Activated CD4-positive, alpha-beta T cell treated with anti-CD3 and anti-CD28 coated beads, Interleukin-2, amount 50 U/mL, for 1 hour (primary cell): ENCODE measurements around the gene GSG1.
"Not testable (repeated sequence)": the region's sequence is repeated elsewhere in the genome, so short reads cannot be mapped to it uniquely, and the experiment has no call there.

Experiments used
- DNase-seq: peaks from one replicate; pipeline ENCODE4 v3.0.0-alpha.2; 2020

GSG1 gene

DNA sequence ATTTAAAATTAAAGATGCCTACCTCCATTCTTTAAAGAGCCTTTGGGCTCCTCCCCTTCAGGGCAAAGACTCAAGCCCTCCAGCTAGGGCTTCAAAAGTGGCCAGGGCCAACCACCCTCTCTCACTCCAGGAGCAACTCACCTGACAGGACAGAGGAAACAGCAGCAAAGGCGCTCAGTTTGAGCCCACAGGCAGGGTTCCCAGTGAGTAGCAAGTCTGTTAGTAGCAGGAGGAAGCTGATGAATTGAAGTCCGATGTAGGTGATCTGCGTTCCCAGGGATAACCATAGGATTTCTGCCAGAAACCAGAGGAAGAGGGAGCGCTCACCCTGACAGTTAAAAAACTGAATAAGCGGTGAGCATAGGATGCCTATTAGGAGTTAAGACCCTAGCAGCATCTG lies 15.7 kb downstream of the GSG1 start:
- DNase-seq, result no peak

DNA sequence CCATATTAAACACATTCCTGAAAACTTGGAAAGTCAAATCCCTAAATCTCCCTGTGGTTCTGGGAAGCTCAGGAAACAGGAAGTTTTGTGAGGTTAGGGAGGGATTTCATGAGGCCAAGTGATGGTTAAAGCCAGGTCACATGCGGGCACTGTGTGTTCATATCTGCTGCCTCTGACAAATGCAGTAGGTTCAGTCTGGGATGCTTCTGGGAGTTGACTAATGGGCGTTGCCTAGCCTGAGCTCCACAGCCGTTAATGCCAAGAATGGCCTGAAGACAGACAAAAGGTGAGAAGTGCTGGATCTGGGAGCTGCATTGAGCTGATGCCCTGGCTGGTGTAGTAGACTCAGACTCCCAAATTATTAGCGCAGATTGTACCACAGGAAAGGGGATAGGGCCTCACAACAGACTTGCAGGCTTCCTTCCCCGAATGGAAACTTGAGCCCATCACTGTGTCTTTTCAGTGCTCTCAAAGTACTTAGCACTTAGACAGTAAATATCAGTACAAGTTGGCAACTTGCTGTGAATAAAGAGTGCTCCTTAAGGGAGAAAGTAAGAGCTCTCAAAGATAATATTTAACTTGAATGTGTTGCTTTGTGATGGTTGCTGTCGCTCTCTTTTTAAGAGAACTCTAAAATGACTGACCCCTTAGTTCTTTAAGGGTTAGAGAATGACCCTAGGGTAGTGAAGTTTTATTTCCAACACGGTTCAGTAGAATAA lies 17.3 kb downstream of the GSG1 start:
- DNase-seq, result no peak

DNA sequence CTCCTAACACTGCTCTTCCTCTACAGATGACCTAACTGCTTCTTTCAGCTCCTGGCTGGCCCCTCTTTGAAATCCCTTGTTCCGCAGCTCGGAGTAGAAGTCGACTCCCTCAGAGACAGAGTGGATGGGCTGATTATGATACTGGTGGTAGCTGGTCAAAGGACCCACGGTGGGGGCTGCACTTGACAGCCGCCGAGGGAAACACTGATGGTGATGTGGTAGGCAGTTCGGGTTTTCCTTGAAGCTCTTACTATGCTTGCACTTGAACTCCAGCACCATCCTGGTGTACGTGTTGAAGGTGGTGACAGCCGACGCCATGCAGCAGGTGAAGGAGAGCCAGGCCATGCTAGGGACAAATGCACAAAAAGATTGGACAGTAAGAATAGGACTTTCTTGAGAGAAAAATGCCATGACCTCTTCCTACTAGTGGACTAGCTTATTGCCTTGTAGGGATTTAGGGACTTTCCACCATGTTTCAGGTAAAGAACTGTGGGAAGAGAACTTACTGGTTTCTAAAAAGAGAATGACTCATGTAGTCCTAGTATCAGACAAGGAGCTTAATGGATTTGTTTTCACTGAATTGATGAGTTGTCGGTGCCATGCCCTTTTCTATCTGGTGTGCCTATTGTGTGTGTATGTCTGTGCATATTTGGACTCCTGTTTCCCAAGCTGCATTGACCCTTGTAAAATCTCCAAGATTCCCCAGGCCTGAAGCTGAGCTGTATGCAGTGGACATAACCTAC lies 18.4 kb downstream of the GSG1 start:
- DNase-seq, result no peak

DNA sequence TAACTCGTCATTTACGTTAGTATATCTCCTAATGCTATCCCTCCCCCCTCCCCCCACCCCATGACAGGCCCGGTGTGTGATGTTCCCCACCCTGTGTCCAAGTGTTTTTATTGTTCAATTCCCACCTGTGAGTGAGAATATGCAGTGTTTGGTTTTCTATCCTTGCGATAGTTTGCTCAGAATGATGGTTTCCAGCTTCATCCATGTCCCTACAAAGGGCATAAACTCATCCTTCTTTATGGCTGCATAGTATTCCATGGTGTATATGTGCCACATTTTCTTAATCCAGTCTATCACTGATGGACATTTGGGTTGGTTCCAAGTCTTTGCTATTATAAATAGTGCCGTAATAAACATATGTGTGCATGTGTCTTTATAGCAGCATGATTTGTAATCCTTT lies 19.8 kb downstream of the GSG1 start:
- not testable (repeated sequence) for DNase-seq

DNA sequence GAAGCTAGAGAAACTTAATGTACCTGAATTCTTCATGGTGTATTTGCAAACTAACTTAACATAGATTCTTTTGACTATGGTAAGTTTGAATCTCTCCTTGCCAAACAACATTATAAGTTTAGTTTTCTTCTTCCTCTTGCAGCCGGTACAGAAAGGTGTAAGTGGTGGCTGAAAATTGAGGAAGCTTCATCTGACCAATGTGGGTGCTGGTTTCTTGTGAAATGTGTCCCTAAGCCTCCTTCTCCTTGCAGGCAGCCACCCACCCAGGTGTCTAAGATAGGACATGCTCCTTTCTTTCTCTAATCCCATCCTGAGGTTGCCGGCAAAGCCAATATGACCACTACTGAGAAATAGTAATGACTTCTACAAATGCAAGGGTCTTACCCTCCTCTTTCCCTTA lies 20.6 kb downstream of the GSG1 start:
- no peak for DNase-seq

DNA sequence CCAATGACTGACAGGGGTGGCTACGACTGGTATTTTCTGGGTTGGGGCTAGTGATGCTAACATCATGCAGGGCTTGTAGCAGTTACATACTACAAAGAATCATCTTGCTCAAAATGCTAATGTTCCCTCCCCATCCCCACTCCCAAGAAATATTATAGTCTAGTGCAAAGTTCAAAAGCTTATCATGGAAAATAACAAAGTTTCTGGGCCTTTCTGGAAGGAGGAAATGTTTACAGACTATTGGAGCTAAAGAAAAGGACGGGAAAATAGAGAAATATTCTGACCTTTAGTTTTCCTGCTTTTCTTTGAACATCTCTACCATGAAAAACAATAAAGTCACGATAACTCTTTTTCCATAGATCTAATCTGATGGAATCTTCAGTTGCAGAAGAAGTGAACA lies 23.2 kb downstream of the GSG1 start:
- no peak for DNase-seq

DNA sequence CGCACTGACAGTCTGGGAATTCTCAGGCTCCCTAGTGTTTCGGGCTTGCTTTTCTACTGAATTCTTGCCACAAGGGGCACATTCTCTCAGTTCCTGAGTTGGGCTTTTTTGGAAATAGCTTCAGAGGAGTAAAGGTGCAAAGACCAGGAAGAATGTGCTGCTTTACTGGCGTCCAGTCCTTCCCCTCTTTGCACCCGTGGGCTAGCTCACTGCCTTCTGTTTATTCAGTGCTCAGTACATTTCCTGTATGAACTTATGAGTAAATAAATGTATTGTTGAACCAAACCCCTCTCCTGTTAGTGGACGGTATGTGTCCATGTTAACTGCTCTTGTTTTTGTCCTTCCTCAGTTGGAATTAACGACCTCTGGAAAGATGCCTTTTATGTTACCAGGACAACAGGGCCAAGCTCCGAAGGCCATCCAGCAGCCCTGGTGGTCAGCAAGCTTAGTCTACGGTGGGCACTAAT lies 24.0 kb downstream of the GSG1 start:
- DNase-seq, result no peak

DNA sequence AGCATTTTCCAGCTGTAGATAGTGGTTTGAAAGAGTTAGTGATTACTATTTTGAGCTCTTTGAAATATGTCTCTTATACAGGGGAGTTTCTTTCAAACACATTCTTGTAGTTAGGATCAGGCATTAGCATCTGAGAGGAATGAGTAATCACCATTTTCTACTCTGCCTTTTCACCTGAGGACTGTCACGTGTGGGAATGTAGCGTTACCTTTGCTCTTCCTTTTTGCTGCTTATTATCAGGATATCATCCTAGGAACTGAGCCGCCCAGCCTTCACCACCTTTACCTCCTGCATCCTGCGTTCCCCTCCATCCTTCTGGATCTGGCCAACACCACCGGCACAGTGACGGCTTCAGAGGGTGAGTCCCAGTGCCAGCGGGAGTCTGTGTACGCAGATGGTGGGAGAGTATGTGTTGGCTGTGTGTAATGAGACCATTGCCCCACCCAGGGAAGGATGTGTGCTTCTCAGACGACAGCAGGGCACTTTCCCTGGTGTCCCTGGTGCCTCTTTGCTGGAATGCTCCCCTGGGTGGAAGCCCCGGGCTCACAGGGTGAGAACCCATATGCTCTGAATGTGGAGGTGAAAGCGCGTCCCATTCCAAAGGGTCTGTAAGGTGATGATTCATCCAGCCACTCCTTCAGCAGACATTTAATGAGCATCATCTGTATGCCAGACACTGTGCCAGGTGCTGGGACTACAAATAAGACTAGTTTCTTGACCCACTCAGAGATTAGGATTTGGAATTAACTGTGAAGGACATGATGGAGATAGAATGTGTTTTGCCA lies 27.5 kb downstream of the GSG1 start:
- no peak for DNase-seq

DNA sequence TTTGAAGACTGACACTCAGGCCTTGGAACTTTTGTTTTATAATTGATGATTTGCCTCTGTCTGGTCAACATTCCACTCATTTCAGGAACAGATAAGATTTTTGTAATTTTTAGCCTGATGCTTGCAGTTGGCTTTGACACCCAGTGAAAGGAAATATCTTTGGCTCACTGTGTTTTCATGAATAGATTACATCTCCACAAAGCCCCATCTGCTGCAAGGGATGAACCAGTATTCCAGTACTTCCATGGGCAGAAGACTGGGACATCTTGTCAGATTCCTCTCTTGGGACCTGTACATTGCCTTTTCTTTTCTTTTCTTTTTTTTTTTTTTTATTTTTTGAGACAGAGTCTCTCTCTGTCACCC lies 28.4 kb downstream of the GSG1 start:
- DNase-seq, result no peak

DNA sequence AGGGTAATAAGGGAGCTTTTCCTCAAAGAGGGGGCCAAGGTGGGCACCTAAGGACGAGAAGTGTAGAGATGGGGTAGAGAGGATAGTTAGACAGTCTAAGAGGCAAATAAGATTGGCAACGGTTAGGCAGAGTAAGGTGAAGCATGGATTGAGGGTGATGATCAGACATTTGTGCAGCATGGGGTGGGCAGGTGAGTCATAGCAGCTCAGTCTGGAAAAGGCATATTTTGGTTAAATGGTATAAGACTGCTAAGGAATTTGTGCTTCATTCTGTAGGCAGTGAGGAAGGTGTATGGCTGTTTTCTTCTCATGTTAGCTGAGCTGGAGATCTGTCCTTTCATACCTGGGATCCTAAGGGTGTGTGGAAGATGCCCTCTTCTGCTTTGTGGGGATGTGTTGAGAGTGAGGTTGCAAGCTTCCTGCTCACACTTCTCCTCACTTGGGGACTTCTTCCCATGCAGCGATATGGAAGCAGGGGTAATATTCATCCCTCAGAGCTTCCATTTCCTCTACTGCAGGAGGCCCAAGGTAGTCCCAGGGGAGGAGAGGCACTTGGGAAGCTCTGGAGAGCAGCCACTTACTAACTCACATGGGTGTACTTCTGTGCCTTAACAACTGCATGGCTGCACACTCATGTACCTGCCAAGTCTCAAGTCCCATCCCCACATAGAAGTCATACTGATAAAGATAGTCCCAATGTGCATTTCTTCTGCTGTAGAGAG lies 28.9 kb downstream of the GSG1 start:
- no peak for DNase-seq

DNA sequence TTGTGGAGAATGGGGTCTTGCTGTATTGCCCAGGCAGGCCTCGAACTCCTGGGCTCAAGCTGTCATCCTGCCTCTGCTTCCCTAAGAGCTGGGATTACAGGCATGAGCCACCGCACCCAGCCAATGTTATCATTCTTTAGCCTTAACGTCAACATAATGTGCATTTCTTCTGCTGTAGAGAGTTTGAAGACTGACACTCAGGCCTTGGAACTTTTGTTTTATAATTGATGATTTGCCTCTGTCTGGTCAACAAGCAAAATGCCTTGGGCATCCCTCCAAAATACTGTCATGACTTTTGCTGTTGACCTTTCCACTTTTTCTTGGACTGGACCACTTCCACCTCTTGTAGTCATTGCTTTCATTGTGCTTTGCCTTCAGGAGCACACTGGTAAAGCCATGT lies 30.3 kb downstream of the GSG1 start:
- DNase-seq, result no peak

DNA sequence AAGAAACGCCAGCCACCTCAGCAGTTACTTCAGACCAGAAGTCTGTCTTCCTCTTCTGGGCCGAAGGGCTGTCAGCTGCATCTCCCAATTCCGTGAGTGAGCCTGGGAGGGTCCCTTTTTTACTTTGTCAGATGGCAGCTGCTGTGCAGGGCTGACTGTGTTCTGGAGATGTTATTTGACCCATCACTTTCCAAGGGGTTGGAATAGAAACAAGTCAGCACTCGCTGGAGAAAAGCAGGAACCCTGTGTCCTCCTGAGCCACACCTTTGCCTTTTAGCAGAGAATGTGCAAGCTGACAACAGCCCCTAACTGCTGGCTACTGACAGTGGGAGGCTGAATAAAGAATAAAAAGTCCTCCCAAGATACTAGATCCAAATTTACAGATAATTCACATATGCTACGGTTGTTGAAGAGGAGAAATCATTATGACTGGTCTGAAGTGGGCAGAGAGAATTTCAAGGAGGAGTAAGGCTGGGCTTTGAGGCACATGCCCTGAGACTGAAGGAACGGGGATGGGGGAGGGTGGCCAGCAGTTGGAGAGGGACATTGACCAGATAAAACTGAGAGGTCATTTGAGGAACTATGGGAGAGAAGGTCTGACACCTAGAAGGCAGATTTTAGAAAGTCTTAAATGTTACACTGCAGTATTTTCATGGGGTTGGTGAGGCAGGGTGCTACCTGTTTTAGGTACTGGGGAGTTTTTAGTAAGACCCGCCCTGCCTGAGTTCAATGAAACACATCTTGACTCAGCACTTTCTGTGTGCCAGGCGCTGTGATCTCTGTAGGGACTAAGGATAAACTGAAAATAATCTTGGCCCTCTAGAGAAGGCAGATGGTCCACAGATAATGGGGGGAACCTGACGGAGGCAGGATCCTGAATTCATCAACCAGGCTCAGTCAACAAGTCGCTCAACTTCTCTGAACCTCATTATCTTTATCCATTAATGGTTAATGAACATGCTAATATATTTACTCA lies 31.9 kb downstream of the GSG1 start:
- no peak for DNase-seq

DNA sequence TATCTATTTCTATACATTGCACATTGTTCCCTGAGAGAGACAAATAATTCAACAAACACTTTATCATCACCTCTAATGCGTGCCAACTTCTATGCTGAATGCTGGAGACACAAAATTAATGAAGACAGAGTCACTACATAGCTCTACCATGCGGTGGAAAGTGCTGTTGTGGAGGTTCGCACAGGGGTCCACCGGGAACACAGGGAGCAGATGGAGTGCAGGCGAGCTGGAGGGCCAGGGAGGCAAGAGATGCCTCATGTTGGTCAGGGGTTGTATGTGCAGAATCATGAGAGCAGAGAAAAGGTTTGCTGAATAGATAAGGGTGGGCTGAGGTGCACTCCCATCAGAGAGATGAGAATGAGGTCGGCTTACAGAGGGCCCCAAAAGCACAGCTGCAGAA lies 34.1 kb downstream of the GSG1 start:
- DNase-seq, result no peak

DNA sequence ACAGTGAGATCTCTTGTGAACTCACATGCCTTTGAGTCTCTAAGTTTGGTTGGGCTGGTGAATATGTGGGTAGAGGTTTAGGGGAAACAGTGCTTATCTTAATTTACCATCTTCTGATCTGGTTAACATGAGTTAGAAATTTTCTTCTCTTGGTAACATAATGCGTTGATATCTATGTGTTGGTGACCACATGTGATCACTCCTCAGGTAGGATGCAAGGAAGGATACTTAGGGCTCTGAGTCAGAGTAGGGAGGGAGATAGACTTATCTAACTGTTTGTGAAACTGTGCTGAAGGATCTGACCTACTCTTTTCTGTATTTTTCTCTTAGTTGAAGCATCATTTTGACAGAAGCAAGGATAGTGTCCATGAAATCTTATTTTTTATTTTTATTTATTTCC lies 36.1 kb downstream of the GSG1 start:
- no peak for DNase-seq

DNA sequence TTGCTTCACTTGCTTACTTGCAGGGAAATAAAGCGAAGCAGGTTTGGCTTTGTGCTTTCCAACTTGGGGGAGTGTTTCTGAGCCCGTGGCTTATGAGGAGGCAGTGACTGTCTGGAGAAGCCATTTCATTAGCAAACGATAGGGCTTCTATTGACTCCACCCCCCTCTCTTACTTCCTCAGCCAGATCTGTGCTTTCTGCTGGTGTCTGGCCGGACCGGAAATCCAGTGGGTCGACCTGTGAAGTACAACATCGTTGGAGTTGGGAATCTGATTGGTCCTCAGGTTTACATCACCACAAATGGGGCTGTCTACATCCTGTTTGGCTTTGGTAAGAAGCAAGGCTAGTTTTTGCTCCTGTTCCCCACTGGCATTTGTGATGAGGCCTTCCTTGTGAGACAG lies 37.0 kb downstream of the GSG1 start:
- no peak for DNase-seq

DNA sequence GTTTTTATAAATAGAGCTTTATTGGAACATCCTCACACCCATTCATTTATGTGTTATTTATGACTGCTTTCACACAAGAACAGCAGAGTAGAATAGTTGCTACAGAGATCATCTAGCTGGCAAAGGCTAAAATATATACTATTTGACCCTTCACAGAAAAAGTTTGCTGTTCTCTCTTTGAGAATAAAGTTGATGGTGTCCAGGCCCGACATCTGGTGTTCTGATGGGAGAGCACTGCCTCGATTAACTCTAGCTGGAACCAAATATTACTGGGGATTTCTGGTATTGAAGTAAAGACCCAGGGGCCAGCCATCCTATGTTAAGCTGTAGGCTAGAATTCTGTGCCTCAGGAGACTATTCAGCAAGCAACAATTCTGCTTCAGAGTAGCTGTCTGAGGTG lies 37.5 kb downstream of the GSG1 start:
- no peak for DNase-seq

DNA sequence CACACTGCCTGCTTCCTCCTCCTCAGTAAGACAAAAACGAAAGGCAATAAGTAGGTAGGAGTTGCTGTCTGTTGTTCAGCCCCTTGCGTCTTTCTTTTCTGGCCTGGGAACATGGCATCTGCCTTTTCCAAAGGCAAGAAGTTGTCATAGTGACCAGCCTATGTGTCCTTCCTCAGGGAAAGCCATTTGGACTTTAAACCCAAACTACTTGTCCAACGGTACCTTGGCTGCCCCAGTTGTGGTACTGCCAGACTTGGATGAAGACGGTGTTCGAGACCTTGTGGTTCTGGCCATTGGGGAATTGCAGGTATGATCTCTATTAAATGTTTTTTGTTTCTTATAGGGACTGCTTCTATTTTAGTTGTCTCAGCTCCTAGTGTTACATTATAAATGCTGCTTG lies 40.8 kb downstream of the GSG1 start:
- no peak for DNase-seq

DNA sequence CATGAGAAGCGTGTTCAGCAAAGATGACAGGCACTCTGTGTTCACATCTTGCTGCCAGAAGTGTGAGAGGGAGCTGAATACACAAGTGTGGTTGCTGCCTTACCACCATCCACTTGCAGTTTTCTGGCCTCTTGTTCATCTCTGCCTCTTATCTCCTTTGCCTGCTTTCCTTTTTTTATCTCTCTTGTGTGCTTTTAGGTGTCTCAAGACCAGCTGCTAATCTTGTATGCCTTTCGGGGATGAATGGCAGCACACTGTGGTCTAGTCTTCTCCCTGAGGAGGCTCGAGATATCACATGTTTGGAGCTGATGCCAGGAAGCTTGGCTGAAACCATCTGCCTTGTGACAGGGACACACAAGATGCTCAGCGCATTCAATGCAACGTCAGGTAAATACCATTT lies 42.1 kb downstream of the GSG1 start:
- DNase-seq, result no peak

DNA sequence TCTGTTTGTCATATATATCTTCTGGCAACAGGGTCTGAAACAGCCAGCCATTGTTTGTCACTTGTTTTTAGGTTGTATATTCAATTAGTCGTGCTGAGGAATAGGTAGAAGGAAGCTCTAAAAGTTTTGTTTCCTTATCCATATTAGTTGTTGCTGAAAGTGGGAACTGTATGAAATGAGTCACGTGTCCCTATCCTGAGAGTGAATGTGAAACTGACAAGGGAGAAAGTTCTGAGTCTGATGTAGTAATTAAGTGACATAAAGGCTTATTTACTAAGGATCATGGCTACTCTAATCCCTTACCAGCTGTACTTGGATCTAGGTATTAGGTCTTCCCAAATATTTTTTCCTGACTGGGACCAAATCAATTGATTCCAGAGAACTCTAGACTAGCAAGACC lies 42.9 kb downstream of the GSG1 start:
- no peak for DNase-seq

DNA sequence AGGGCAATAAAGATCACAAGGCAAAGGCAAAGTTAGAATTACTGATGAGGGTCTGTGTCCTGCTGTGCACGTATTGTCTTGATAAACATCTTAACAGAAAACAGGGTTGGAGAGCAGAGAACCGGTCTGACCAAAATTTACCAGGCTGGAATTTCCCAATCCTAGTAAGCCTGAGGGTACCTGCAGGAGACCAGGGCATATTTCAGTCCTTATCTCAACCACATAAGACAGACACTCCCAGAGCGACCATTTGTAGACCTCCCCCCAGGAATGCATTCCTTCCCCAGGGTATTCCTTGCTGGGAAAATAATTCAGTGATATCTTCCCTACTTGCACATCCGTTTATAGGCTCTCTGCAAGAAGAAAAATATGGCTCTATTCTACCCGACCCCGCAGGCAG lies 49.9 kb downstream of the GSG1 start:
- DNase-seq, result not testable (repeated sequence)

DNA sequence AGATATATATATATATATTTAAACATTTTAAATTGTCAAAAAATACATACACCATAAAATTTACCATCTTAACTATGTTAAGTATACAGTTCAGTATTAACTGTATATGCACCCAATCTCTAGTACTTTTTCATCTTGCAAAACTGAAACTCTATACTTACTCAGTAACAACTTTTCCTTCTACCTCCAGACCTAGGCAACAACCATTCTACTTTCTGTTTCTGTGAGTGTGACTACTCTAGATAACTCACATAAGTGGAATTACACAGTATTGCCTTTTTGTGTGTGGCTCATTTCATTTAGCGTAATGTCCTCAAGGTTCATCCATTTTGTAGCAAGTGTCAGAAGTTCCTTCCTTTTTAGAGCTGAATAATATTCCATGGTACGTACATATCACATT lies 51.0 kb downstream of the GSG1 start:
- no peak for DNase-seq

DNA sequence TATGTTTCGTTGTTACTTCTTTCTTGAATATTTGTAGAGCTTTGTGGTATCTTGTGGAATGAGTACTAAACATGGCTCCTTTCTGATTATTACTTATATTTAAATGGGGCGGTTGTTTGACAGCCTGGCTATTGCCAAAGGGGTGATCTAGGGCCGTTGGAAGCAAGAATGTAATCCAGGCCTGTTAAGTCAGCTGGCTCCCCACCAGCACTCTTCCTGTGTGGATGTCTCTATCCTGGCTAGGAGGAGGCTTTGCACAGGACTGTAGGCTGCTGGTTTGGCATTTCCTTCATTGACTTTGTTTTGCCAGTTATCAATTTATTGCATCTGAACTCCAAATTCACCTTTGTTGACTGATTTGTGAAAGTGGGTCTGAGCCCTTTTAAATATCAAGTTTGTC lies 53.7 kb downstream of the GSG1 start:
- DNase-seq, result no peak
